SK-N-SH (cell line): Measurements from ENCODE around the gene ADAMTS7.
"Not testable (repeated sequence)": the region's sequence is repeated elsewhere in the genome, so short reads cannot be mapped to it uniquely, and the experiment has no call there.

Source experiments
- EZH2phosphoT487 ChIP-seq: fragments of 200-600 bp; sonication (generic); IDR thresholded peaks from 2 replicates; pipeline ENCODE4 v1.6.1; 2017; ENCODE audit warnings: low read depth, mixed run types, mild to moderate bottlenecking, antibody characterized with exemption, moderate library complexity, borderline replicate concordance
- POLR2AphosphoS5 ChIP-seq: IDR thresholded peaks from 2 replicates; pipeline ENCODE4 v1.6.1; 2012; ENCODE audit warnings: low read depth, low read length
- RFX5 ChIP-seq: IDR thresholded peaks from 2 replicates; pipeline ENCODE4 v1.6.1; 2012; ENCODE audit warnings: mild to moderate bottlenecking, improper control_type of control experiment, low read length
- TAF1 ChIP-seq: IDR thresholded peaks from 2 replicates; pipeline ENCODE4 v1.6.1; 2012; ENCODE audit warnings: low read depth, mild to moderate bottlenecking, low read length, moderate library complexity, borderline replicate concordance
- TF ChIP-seq, protein P1 (sequence below): fragments of 200-600 bp; sonication (generic); IDR thresholded peaks from 2 replicates; pipeline ENCODE4 v1.6.1; 2017; ENCODE audit warnings: antibody characterized with exemption, mild to moderate bottlenecking, moderate library complexity

DNA sequence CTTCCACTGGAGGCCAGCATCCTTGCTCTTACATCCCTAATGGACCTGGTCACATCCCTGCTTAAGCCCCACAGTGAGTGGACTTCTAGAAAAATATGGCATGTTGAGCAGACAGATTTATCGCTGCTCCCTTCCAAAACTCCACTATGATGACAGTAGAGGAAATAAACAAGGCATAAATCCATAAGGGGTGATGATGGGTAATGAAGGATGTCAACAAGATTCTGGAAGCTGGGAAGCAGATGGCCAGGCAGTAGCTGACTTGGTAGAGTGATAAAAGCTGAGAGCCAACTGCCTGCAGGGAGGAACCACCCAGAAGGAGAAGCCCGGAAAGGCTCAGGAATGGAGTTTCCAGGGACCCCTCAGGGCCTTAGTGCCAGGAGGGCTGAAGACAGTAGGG is 28.9 kb downstream of the ADAMTS7 start:
- not testable (repeated sequence) for TF ChIP-seq TAF1, EZH2phosphoT487, RFX5, POLR2AphosphoS5
- TF ChIP-seq, protein P1, sequence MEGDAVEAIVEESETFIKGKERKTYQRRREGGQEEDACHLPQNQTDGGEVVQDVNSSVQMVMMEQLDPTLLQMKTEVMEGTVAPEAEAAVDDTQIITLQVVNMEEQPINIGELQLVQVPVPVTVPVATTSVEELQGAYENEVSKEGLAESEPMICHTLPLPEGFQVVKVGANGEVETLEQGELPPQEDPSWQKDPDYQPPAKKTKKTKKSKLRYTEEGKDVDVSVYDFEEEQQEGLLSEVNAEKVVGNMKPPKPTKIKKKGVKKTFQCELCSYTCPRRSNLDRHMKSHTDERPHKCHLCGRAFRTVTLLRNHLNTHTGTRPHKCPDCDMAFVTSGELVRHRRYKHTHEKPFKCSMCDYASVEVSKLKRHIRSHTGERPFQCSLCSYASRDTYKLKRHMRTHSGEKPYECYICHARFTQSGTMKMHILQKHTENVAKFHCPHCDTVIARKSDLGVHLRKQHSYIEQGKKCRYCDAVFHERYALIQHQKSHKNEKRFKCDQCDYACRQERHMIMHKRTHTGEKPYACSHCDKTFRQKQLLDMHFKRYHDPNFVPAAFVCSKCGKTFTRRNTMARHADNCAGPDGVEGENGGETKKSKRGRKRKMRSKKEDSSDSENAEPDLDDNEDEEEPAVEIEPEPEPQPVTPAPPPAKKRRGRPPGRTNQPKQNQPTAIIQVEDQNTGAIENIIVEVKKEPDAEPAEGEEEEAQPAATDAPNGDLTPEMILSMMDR, result not testable (repeated sequence)
